ENCODE measurements around the gene ZNF793. TPM values are rescaled to one million over a fixed set of nuclear protein-coding genes. Genes with fewer than 3 reads are reported as not detected.

The ZNF793 gene
- polyA plus RNA-seq, 1 donor (not counting 4 experiments of a cell fraction or from before 2014, with no cell fraction given) = 6.8 TPM

DNA sequence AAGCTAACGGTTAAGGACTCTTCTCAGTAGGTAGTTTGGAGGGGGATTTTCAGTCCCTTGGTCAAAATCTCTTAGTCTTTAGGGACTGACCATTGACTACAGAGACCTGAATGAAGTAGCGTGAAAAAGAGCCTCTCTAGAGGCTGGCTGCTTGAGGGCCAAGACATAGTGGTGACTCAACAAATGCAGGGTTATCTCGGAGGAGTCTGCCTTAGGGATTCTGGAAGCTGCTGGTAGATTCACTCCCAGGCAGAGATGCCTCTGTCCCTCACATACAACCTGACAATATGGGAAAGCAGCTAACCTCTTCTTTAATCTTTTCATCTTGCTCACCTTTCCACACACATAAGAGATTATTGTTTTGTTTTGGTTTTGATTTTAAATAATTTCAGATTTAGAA, 5.1 kb downstream of the ZNF793 start:
- dilution Hi-C loops (cut with MboI; ENCODE audit: extremely low pct_ligation_motif_present, low sequenced_read_pairs) = no loop called here
- Histone ChIP-seq H3K9ac (ENCODE audit: control insufficient read depth, extremely low read depth, insufficient read depth, low read length) (no peak overlapping the region), H3K27me3 (ENCODE audit: control insufficient read depth, extremely low read depth, insufficient read depth, low read length) (no peaks in the 10 kb centered on the region), H3K4me3 (ENCODE audit: control insufficient read depth in 2 of 3, extremely low read depth in 1 of 3, insufficient read depth in 2 of 3, low read depth in 1 of 3, low read length in 3 of 3) (no peak overlapping the region), H3K27ac (ENCODE audit: control insufficient read depth, insufficient read depth, low read length) (no peak overlapping the region), H3K4me2 (ENCODE audit: control insufficient read depth, extremely low read depth, insufficient read depth, low read depth, low read length) (no peak overlapping the region), H3K4me1 (ENCODE audit: control insufficient read depth, extremely low read depth, insufficient read depth, low read length) (no peaks in the 10 kb centered on the region), H3K9me3 (ENCODE audit: control insufficient read depth, low read depth, low read length) (no peaks in the 10 kb centered on the region), H3K79me2 (ENCODE audit: control insufficient read depth, insufficient read depth, low read length) (peaks cover 13% of the 10 kb centered on the region), H4K20me1 (ENCODE audit: control insufficient read depth, extremely low read depth, insufficient read depth, low read length) (no peaks in the 10 kb centered on the region), H2AFZ (ENCODE audit: control insufficient read depth, low read length) (no peak overlapping the region), H3K36me3 (ENCODE audit: control insufficient read depth in 2 of 2, extremely low read depth in 1 of 2, insufficient read depth in 2 of 2, low read length in 2 of 2) (peaks cover 3% of the 10 kb centered on the region in 2 experiments), H3K9me1 (ENCODE audit: control insufficient read depth, extremely low read depth, insufficient read depth, low read length) (no peaks in the 10 kb centered on the region)
- TF ChIP-seq, protein P1, sequence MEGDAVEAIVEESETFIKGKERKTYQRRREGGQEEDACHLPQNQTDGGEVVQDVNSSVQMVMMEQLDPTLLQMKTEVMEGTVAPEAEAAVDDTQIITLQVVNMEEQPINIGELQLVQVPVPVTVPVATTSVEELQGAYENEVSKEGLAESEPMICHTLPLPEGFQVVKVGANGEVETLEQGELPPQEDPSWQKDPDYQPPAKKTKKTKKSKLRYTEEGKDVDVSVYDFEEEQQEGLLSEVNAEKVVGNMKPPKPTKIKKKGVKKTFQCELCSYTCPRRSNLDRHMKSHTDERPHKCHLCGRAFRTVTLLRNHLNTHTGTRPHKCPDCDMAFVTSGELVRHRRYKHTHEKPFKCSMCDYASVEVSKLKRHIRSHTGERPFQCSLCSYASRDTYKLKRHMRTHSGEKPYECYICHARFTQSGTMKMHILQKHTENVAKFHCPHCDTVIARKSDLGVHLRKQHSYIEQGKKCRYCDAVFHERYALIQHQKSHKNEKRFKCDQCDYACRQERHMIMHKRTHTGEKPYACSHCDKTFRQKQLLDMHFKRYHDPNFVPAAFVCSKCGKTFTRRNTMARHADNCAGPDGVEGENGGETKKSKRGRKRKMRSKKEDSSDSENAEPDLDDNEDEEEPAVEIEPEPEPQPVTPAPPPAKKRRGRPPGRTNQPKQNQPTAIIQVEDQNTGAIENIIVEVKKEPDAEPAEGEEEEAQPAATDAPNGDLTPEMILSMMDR (optimal IDR thresholded peaks at IDR 0.05 in 1 of 3, IDR thresholded peaks at IDR 0.05 in 1 of 3, conservative IDR thresholded peaks at IDR 0.05 in 1 of 3; ENCODE audit: extremely low read depth in 1 of 3, insufficient read depth in 2 of 3, low read length in 3 of 3) = no peak
- no peak for TF ChIP-seq EZH2 (IDR thresholded peaks at IDR 0.05; ENCODE audit: low read length)
- FAIRE-seq (no peak), DNase-seq (ENCODE audit: low read depth, low spot score) (no peak)

DNA sequence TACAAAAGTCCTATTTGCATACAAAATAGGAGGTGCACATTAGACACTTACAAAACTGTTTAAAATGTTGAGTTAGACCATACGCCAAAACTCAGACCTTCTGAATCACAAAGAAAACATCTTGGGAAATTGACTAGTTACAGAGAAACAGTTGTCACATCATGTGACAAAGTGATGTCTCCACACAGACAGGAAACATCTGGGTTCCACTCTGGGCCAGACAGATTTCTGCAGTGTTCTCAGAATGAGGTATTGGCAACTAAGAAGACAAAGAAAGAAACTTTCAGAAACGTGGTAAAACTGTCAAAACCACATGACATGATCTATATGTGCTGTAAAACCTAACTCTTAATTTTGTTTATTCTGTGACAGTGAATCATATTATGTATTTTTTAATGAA, 6.7 kb downstream of the ZNF793 start:
- H3K36me3 ChIP-seq (ENCODE audit: control insufficient read depth in 2 of 2, extremely low read depth in 1 of 2, insufficient read depth in 2 of 2, low read length in 2 of 2) = peaks cover 3 to 7% of the 10 kb centered on the region in 2 experiments
- no peaks in the 10 kb centered on the region for H4K20me1 ChIP-seq (ENCODE audit: control insufficient read depth, extremely low read depth, insufficient read depth, low read length)
- H3K27ac ChIP-seq (ENCODE audit: control insufficient read depth, insufficient read depth, low read length) = no peak overlapping the region
- H3K4me1 ChIP-seq (ENCODE audit: control insufficient read depth, extremely low read depth, insufficient read depth, low read length) = no peaks in the 10 kb centered on the region
- H3K4me3 ChIP-seq (ENCODE audit: control insufficient read depth in 2 of 3, extremely low read depth in 1 of 3, insufficient read depth in 2 of 3, low read depth in 1 of 3, low read length in 3 of 3) = no peak overlapping the region
- DNase-seq (ENCODE audit: low read depth, low spot score) (no peak), FAIRE-seq (no peak)
- no peaks in the 10 kb centered on the region for H3K9me3 ChIP-seq (ENCODE audit: control insufficient read depth, low read depth, low read length)
- H3K9ac ChIP-seq (ENCODE audit: control insufficient read depth, extremely low read depth, insufficient read depth, low read length) = no peak overlapping the region
- no peak overlapping the region for H2AFZ ChIP-seq (ENCODE audit: control insufficient read depth, low read length)
- H3K27me3 ChIP-seq (ENCODE audit: control insufficient read depth, extremely low read depth, insufficient read depth, low read length) = no peaks in the 10 kb centered on the region
- H3K4me2 ChIP-seq (ENCODE audit: control insufficient read depth, extremely low read depth, insufficient read depth, low read depth, low read length) = no peak overlapping the region
- H3K79me2 ChIP-seq (ENCODE audit: control insufficient read depth, insufficient read depth, low read length) = no peaks in the 10 kb centered on the region
- dilution Hi-C loops (cut with MboI; ENCODE audit: extremely low pct_ligation_motif_present, low sequenced_read_pairs) = no loop called here
- no peak for TF ChIP-seq EZH2 (IDR thresholded peaks at IDR 0.05; ENCODE audit: low read length)
- TF ChIP-seq, protein P1 (optimal IDR thresholded peaks at IDR 0.05 in 1 of 3, IDR thresholded peaks at IDR 0.05 in 1 of 3, conservative IDR thresholded peaks at IDR 0.05 in 1 of 3; ENCODE audit: extremely low read depth in 1 of 3, insufficient read depth in 2 of 3, low read length in 3 of 3) = no peak
- H3K9me1 ChIP-seq (ENCODE audit: control insufficient read depth, extremely low read depth, insufficient read depth, low read length) = no peaks in the 10 kb centered on the region

Data from keratinocyte (primary cell).